Stimulated activated memory B cell treated with anti-CD40 and anti-IgM and Interleukin-4, amounts not matched to agents 10 μg/mL and 1 μg/mL and 100 μg/mL, for 72 hours (primary cell): ENCODE results near the gene CSNK2B.

ENCODE experiments used
- ATAC-seq: fragments of 150-1000 bp; cut with Tn5 transposase; 2 replicates; pipeline ENCODE4 v1.10.0; 2021
- H3K27ac Mint-ChIP-seq: one replicate; pipeline ENCODE4 v1.8.0; 2022; ENCODE audit warnings: mild to moderate bottlenecking, mixed read lengths
- H3K27me3 Mint-ChIP-seq: one replicate; pipeline ENCODE4 v1.8.0; 2022; ENCODE audit warnings: mixed read lengths
- H3K36me3 Mint-ChIP-seq: one replicate; pipeline ENCODE4 v1.8.0; 2022; ENCODE audit warnings: mixed read lengths
- H3K4me1 Mint-ChIP-seq: one replicate; pipeline ENCODE4 v1.8.0; 2022; ENCODE audit warnings: mixed read lengths
- H3K4me3 Mint-ChIP-seq: one replicate; pipeline ENCODE4 v1.8.0; 2022; ENCODE audit warnings: mild to moderate bottlenecking, moderate library complexity, mixed read lengths
- H3K9me3 Mint-ChIP-seq: one replicate; pipeline ENCODE4 v1.8.0; 2022; ENCODE audit warnings: mixed read lengths

The CSNK2B gene

GRCh38 chr6:31663961-31664789 is 1.7 kb upstream of the CSNK2B start:
- Mint-ChIP-seq H3K27ac (peak overlapping the region; percentile 98), H3K9me3 (no peaks in the 10 kb centered on the region), H3K4me1 (peaks cover 79% of the 10 kb centered on the region), H3K4me3 (peak overlapping the region; percentile 95), H3K27me3 (no peaks in the 10 kb centered on the region), H3K36me3 (peaks cover 60% of the 10 kb centered on the region)
- no peak for ATAC-seq

GRCh38 chr6:31664790-31665500 is 935 bp upstream of the CSNK2B start, which contains the start of gene GPANK1:
GPANK1 (minus strand) TSS chr6:31664997; CDS start chr6:31664478, 519 bp downstream.
- Mint-ChIP-seq H3K4me3 (peak within 1 kb of the TSS; percentile 95), H3K27me3 (no peaks in the 10 kb centered on the region)

GRCh38 chr6:31666337-31666965 is 571 bp downstream of the CSNK2B start:
- peak overlapping the region; percentile 98 for H3K27ac Mint-ChIP-seq
- ATAC-seq = no peak
- H3K27me3 Mint-ChIP-seq = no peaks in the 10 kb centered on the region
- H3K9me3 Mint-ChIP-seq = no peaks in the 10 kb centered on the region
- H3K4me3 Mint-ChIP-seq = peak overlapping the region; percentile 95
- H3K36me3 Mint-ChIP-seq = peaks cover 65% of the 10 kb centered on the region
- peaks cover 60% of the 10 kb centered on the region for H3K4me1 Mint-ChIP-seq

More at GRCh38 chr6:31664790-31665500, 935 bp upstream of the CSNK2B start, which contains the start of gene GPANK1:
- Mint-ChIP-seq H3K36me3 (peaks cover 53% of the 10 kb centered on the region), H3K4me1 (peaks cover 71% of the 10 kb centered on the region), H3K27ac (peak within 1 kb of the TSS; percentile 98), H3K9me3 (no peaks in the 10 kb centered on the region)
- peak; percentile 60 for ATAC-seq

- no peak for ATAC-seq
- no peak within 1 kb of the TSS for H3K27ac Mint-ChIP-seq
- H3K27me3 Mint-ChIP-seq = no peaks in the 10 kb centered on the region
- peaks cover 28% of the 10 kb centered on the region for H3K4me1 Mint-ChIP-seq
- H3K36me3 Mint-ChIP-seq = peaks cover 58% of the 10 kb centered on the region
- no peak within 1 kb of the TSS for H3K4me3 Mint-ChIP-seq
- H3K9me3 Mint-ChIP-seq = no peaks in the 10 kb centered on the region
These were observed 3.8 kb downstream of the CSNK2B start, which contains the start of gene LY6G5B for GRCh38 chr6:31669676-31670075. LY6G5B (plus strand) TSS chr6:31669976; CDS start chr6:31670951, 975 bp downstream.

GRCh38 chr6:31676322-31676903 is 10.5 kb downstream of the CSNK2B start:
- no peak overlapping the region for H3K4me3 Mint-ChIP-seq
- H3K27me3 Mint-ChIP-seq = no peaks in the 10 kb centered on the region
- peak overlapping the region; percentile 67 for H3K27ac Mint-ChIP-seq
- ATAC-seq = peak; percentile 50
- peaks cover 19% of the 10 kb centered on the region for H3K36me3 Mint-ChIP-seq
- H3K4me1 Mint-ChIP-seq = peaks cover 33% of the 10 kb centered on the region
- H3K9me3 Mint-ChIP-seq = no peaks in the 10 kb centered on the region

- H3K9me3 Mint-ChIP-seq = no peaks in the 10 kb centered on the region
- no peaks in the 10 kb centered on the region for H3K27me3 Mint-ChIP-seq
- peaks cover 16% of the 10 kb centered on the region for H3K36me3 Mint-ChIP-seq
- H3K4me3 Mint-ChIP-seq = no peak overlapping the region
- H3K27ac Mint-ChIP-seq = peak overlapping the region; percentile 67
- H3K4me1 Mint-ChIP-seq = peaks cover 37% of the 10 kb centered on the region
- ATAC-seq = no peak
These were observed 11.0 kb downstream of the CSNK2B start for GRCh38 chr6:31676904-31677303.

- no peak for ATAC-seq
- H3K9me3 Mint-ChIP-seq = no peaks in the 10 kb centered on the region
- peak overlapping the region; percentile 6 for H3K27ac Mint-ChIP-seq
- peaks cover 37% of the 10 kb centered on the region for H3K4me1 Mint-ChIP-seq
- H3K4me3 Mint-ChIP-seq = no peak overlapping the region
- no peaks in the 10 kb centered on the region for H3K27me3 Mint-ChIP-seq
- H3K36me3 Mint-ChIP-seq = peaks cover 6% of the 10 kb centered on the region
These were observed 12.1 kb downstream of the CSNK2B start for GRCh38 chr6:31677955-31678354.

GRCh38 chr6:31680226-31681134 is 14.6 kb downstream of the CSNK2B start, which contains the start of gene LY6G5C:
LY6G5C (minus strand) TSS chr6:31681067; CDS start chr6:31680373, 694 bp downstream.
- H3K36me3 Mint-ChIP-seq = peaks cover 7% of the 10 kb centered on the region
- peak within 1 kb of the TSS; percentile 47 for H3K27ac Mint-ChIP-seq
- peak within 1 kb of the TSS; percentile 77 for H3K4me3 Mint-ChIP-seq
- H3K4me1 Mint-ChIP-seq = peaks cover 37% of the 10 kb centered on the region
- no peaks in the 10 kb centered on the region for H3K27me3 Mint-ChIP-seq
- ATAC-seq = peak; percentile 78
- H3K9me3 Mint-ChIP-seq = no peaks in the 10 kb centered on the region

- Mint-ChIP-seq H3K4me1 (peaks cover 35% of the 10 kb centered on the region), H3K9me3 (no peaks in the 10 kb centered on the region), H3K4me3 (peak overlapping the region; percentile 77), H3K36me3 (peaks cover 9% of the 10 kb centered on the region), H3K27me3 (no peaks in the 10 kb centered on the region), H3K27ac (peak overlapping the region; percentile 47)
- peak; percentile 58 for ATAC-seq
These were observed 15.3 kb downstream of the CSNK2B start for GRCh38 chr6:31681135-31681671.

GRCh38 chr6:31683591-31683990 is 17.7 kb downstream of the CSNK2B start:
- Mint-ChIP-seq H3K9me3 (no peaks in the 10 kb centered on the region), H3K27ac (peak overlapping the region; percentile 22), H3K4me3 (no peak overlapping the region), H3K36me3 (peaks cover 24% of the 10 kb centered on the region), H3K27me3 (no peaks in the 10 kb centered on the region), H3K4me1 (peaks cover 18% of the 10 kb centered on the region)
- ATAC-seq = no peak

- no peak for ATAC-seq
- peaks cover 48% of the 10 kb centered on the region for H3K36me3 Mint-ChIP-seq
- H3K27me3 Mint-ChIP-seq = no peaks in the 10 kb centered on the region
- no peaks in the 10 kb centered on the region for H3K9me3 Mint-ChIP-seq
- no peak overlapping the region for H3K4me3 Mint-ChIP-seq
- no peak overlapping the region for H3K27ac Mint-ChIP-seq
- peaks cover 27% of the 10 kb centered on the region for H3K4me1 Mint-ChIP-seq
These were observed 20.6 kb downstream of the CSNK2B start for GRCh38 chr6:31686483-31686882.

- no peak for ATAC-seq
- Mint-ChIP-seq H3K4me3 (no peak overlapping the region), H3K27ac (no peak overlapping the region), H3K9me3 (no peaks in the 10 kb centered on the region), H3K27me3 (no peaks in the 10 kb centered on the region), H3K36me3 (peaks cover 53% of the 10 kb centered on the region), H3K4me1 (peaks cover 23% of the 10 kb centered on the region)
These were observed 21.4 kb downstream of the CSNK2B start for GRCh38 chr6:31687321-31687720.

GRCh38 chr6:31687860-31688693 is 22.2 kb downstream of the CSNK2B start:
- H3K9me3 Mint-ChIP-seq = no peaks in the 10 kb centered on the region
- H3K4me3 Mint-ChIP-seq = no peak overlapping the region
- H3K27me3 Mint-ChIP-seq = no peaks in the 10 kb centered on the region
- ATAC-seq = no peak
- peaks cover 57% of the 10 kb centered on the region for H3K36me3 Mint-ChIP-seq
- peaks cover 27% of the 10 kb centered on the region for H3K4me1 Mint-ChIP-seq
- H3K27ac Mint-ChIP-seq = no peak overlapping the region
